Measurements from ENCODE around the gene ARID5B.
"Not testable (repeated sequence)": the region's sequence is repeated elsewhere in the genome, so short reads cannot be mapped to it uniquely, and the experiment has no call there.

ARID5B gene

GRCh38 chr10:61965703-61966395, 64.3 kb downstream of the ARID5B start:
- no peak for DNase-seq (ENCODE audit: low read depth in 2 of 2)

DNA sequence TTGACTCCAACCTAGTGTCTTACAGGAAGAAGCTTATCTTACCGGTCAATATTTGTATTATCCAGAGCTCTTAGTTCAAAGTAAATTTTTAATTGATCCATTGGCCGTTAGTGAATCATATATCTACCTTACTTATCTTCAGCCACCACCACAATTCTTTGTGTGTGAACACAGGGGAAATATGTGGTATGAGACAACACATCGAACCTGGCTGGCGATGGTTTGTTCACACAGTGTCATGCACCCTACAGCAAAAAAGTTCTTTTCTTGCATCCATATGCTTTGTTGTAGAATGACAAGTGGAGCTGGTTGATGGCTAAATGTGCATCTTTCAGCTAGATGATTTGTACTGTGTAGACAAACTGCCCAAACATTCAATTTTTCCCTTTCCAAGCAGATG, 65.8 kb downstream of the ARID5B start:
- DNase-seq (ENCODE audit: low read depth in 2 of 2): no peak

DNA sequence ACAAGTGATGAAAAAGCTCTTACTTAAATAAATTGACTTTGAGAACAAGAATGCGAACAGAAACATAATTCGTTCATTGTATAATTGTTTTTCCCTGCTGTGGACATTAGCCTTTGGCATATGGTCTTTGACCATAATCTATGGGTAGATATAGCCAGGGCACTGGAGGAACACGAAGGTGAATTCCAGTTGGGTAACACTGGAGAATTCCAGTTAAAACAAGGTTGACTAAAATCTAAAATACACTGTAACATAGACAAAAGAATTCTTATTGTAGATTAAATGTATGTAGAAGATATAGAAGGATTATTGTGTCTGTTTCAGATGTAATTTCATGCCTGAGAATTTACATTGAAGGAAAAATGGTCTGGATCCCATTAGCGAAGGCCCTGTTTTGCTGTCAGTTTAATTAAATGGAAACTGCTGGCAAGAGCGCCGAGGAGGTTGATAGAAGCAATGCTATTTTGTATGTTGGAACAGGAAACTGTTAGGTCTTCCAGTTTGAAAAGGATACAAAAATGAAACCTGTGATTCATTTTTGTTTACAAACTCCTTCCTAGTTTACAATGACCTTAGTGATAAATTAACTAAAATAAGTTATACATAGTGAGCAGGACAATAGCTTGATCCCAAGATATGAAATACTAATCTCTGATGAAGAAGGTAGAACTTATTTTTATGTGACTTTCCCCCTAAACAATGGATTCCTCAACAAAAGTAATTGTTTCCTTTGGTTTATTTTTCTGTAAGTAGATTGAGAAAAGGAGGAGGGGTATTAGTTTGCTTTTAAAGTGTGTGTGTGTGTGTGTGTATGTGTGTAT, 68.9 kb downstream of the ARID5B start:
- DNase-seq (ENCODE audit: low read depth in 2 of 2): no peak

- DNase-seq (ENCODE audit: low read depth in 2 of 2): no peak
Measured at GRCh38 chr10:61971003-61971325, 69.5 kb downstream of the ARID5B start.

- no peak for DNase-seq (ENCODE audit: low read depth in 2 of 2)
Measured at GRCh38 chr10:61973169-61973568, 71.7 kb downstream of the ARID5B start.

GRCh38 chr10:61973906-61974305, 72.4 kb downstream of the ARID5B start:
- DNase-seq (ENCODE audit: low read depth in 2 of 2): no peak

DNA sequence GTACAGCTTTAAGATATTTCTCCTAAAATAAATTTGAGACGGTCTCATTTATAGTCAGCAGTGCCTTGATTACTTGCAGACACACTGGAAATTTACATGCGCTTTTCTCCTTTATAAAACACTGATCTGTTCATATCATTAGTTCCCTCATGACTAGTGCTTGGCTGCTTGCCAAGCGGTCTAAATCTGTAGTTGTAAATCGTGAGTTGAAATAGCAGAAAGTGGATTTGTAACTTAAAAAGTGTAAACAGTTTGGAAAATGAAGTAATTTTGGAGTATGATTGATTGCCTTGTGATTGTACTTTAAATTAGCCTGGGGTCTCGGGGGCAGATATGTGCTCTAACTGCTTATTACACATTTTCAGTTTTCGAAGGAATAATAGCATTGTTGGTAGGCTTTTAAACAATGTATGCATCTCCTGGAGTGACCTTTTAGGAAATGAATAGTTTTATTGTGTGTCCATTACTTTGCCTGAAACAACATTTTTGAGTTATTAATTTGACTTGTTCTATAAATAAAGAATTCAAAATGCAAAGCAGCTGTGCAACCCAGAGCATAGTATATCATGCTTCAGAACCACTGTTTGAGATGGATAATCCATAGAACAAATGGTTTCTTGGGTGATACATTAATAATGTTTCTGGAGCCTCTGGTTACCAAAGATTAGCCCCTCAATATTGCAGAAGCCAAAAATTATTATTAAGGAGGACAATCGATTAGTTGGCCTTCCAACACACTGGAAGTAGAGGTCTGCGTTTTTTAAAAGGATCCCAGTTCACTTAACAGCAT, 73.3 kb downstream of the ARID5B start:
- no peak for DNase-seq (ENCODE audit: low read depth in 2 of 2)

DNA sequence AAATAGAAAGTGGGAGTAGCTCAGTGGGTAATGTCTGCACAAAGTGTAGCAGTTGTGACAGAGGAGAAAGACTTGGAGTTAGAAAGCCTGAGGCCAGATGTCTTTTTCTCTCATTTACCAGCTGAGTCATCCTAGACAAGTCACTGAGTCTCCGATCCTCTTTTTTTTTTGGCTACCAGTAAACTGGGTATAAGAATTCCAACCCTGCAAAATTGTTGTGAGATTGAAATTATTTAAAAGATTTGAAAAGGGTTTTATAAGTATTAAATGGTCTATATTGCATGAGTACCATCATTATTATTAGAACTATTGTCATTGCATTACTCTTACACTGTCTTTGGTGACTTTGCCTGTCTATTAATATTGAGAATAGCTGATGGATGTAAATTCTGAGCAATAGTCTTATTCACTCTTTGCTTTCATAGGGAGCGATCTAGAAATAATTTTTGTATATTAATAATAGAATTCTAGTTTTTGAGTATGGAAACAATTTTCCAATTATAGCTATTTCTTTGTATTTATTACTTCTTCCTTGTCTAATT, 74.0 kb downstream of the ARID5B start:
- no peak for DNase-seq (ENCODE audit: low read depth in 2 of 2)

- not testable (repeated sequence) for DNase-seq (ENCODE audit: low read depth in 2 of 2)
Measured at GRCh38 chr10:61976951-61977721, 75.6 kb downstream of the ARID5B start.

- no peak for DNase-seq (ENCODE audit: low read depth in 2 of 2)
Measured at GRCh38 chr10:61978965-61979364, 77.5 kb downstream of the ARID5B start.

DNA sequence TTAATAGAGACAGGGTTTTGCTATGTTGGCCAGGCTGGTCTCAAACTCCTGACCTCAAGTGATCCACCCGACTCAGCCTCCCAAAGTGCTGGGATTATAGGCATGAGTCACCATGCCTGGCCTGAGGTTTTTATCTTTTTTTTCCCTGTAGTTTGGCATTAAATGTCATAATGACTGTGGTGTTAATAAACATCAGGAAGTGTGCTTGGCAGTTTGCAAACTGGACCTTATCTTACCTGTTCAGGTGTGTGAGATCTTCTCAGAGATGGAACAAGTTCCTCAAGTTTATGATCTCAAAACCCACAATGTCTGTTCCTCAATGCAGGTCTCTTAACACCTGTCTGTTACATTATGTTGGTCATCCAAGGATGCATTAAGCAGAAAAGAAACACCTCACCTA, 80.0 kb downstream of the ARID5B start:
- DNase-seq (ENCODE audit: low read depth in 2 of 2): no peak

DNA sequence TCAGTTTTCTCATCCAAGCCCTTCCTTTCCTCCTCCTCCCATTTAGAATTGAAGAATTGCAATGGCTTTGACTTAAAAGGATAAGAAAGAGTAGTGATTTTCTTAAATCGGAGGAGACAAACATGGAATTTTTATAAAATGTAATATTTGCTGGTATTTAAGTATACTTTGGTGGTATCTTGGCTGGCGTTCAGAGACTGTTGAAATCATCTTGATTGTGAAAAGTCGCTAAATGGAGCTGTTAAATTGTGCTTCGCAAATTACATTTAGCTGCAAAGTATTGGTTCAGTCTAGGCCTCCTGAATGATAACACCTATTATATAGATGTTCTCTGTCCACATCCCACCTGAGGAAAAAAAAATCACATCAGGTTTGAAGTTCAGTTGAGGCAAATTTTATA, 81.8 kb downstream of the ARID5B start:
- no peak for DNase-seq (ENCODE audit: low read depth in 2 of 2)

DNA sequence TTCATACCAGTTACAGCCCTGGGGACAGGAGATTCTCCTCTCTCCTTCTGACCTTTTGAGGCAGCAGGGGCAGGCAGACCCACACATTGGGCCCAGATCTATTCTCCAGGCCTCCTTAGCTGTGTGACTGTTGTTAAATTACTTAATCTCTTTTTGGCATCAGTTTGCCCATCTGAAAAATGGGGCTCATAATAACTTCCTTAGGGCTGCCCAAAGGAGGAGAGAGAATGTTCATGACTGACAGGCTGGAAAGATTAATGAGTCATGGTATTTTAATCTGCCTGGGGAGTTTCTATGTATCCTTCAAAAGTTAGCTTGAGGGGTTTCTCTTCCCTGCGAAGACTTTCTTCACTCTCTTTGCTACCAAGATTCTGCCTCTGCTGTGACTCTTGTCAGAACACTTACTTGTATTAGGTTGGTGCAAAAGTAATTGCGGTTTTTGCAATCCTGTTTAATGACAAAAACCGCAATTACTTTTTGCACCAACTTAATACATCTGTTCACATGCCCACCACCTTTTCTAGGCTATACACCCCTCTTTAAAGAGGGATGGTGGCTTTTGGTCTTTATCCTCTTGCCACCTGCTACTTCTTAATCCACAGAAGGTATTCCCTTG, 83.4 kb downstream of the ARID5B start:
- DNase-seq (ENCODE audit: low read depth in 2 of 2): no peak

DNA sequence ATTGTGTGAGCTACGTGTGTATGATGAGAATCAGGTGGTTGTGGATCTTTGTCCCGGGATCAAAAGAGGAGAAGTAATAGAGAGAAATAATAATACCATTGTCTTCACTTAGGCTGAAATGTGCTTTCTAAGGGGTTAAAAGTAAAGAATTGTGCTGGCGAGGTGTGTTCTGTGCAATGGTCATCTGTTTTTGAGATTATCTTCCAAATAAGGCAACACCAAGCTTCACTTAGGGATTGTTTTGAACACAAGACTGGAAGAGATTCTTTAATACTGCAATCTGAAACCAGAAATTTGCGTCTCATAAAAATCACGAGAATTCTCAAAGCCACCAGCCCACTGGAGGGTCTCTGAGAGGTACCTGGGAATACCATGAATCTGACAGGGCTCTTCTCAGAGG, 84.2 kb downstream of the ARID5B start:
- DNase-seq (ENCODE audit: low read depth in 2 of 2): no peak

DNA sequence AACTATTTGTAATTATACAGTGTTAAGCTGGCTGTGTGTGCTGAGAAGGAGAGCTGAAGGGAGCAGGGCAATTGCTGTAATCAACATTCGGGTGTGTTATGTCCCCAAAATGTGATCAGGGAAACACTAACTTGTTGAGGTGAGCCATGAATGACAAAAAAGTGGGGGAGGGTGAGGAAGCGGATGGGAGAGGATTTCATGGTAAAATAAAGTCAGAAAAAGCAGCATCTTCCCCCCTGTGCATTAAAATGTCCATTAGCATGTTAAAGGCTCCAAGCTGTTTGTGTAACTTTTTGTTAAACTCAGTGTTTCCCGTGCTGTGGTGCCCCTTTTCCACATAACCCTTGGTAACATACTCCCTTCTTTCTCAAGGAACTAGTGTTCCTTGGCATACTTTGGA, 84.9 kb downstream of the ARID5B start:
- no peak for DNase-seq (ENCODE audit: low read depth in 2 of 2)

DNA sequence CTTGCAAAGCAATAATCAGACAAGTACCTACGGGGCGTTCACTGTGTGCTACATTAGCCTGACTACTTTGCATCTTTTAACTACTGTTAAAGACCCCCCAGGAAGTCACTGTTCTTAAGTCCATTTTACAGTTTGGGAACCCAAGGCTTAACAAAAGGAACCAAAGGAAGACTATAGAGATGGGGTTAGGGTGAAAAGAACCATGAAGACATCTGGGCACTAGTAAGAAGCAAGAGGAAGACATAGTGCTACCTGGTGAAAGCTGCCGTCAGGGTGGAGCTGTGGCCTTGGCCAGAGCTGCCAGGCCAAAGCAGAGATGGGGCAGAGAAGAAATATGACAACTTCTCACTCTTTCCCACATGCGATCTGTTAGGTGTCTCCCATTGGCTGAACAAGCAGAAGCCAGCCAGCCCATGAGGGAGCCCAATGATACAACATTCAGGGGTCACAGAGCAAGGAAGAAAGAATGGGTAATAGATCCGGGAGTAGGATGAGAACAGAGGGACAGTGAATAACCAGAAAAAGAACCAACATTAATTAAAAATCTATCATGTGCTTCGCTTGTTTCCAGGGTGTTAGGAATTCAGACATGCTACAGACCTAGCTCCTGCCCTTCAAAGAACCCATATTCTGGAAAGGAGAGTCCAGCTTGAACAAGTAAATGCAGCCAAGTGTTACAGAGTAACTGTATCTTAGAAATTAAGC, 85.4 kb downstream of the ARID5B start:
- no peak for DNase-seq (ENCODE audit: low read depth in 2 of 2)

- DNase-seq (ENCODE audit: low read depth in 2 of 2): no peak
Measured at GRCh38 chr10:61987537-61987936, 86.0 kb downstream of the ARID5B start.

GRCh38 chr10:61987951-61988379, 86.5 kb downstream of the ARID5B start:
- DNase-seq (ENCODE audit: low read depth in 2 of 2): peak in 1 of 2 donors; percentile 24

DNA sequence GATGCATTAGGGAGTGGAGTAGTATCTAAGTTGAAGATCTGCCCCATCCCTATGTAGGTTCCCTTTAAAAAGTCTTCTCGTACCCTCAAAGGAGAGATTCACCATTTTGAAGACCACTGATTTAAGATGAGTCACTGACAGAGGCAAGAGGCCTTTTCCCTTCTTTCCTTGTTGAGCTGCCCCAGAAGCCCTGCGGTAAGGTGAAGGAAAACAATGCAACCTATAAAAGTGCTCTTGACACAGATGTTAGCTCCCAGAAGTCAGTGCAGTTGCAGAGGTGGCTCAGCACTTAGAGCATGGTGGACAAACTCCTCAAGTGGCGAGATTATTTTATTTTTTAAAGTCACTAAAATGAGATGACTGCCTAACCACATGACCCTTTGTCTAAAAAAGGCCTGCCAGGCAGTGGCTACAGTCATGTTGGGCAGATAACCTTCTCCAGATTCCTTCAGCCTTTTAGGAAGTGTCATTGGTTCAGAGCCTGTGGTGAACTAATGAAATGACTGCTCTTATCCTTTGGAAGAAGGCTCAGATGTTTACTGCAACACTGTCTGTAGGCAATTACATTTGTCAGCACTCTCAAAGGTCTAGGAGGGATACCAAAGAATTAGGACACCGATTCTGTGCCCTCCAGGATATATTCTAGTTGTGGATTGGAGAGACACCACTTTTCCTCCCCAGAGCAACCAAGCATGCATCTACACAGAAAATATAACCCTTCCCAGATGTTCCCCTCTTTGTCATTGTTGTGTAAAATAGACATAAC, 88.7 kb downstream of the ARID5B start:
- DNase-seq (ENCODE audit: low read depth in 2 of 2): no peak

GRCh38 chr10:61990761-61991135, 89.2 kb downstream of the ARID5B start:
- no peak for DNase-seq (ENCODE audit: low read depth in 2 of 2)

Data from stimulated activated CD4-positive, alpha-beta T cell treated with anti-CD3 and anti-CD28 coated beads, Interleukin-1b, Interleukin-23, amount 100 ng/mL, for 4 hours (primary cell).